ENCODE results near the gene ACVRL1.

The ACVRL1 gene

GRCh38 chr12:51970904-51971646, 63.8 kb downstream of the ACVRL1 start:
- peak; percentile 19 for DNase-seq

- peak; percentile 87 for DNase-seq
These were observed 64.5 kb downstream of the ACVRL1 start for GRCh38 chr12:51971679-51972421.

GRCh38 chr12:51972422-51972812, 65.1 kb downstream of the ACVRL1 start:
- DNase-seq = peak; percentile 56

GRCh38 chr12:51972849-51973273, 65.6 kb downstream of the ACVRL1 start:
- DNase-seq = peak; percentile 100
